Thoracic aorta (tissue), 2 donors: ENCODE results near the gene SPP1. TPM values are rescaled to one million over a fixed set of nuclear protein-coding genes. Genes with fewer than 3 reads are reported as not detected.

ENCODE experiments used
- ATAC-seq: fragments of 150-250 bp; one replicate; pipeline ENCODE4 v1.8.0; 2017; ENCODE audit warnings: low read depth; ENCODE audit not compliant: insufficient number of reproducible peaks, low FRiP score
- DNase-seq: peaks from one replicate; pipeline ENCODE4 v3.0.0-alpha.2; 2020; ENCODE audit warnings: low spot score
- H3K27ac ChIP-seq, 2 donors: fragments of 200-600 bp; sonication (generic); 1 replicate in 1 of 2; 2 replicates in 1 of 2; pipeline ENCODE4 v1.5.1; 2016; ENCODE audit warnings: mild to moderate bottlenecking in 2 of 2, moderate library complexity in 2 of 2
- H3K27me3 ChIP-seq: fragments of 200-600 bp; sonication (generic); replicated peaks from 2 replicates; pipeline ENCODE4 v1.6.0; 2016; ENCODE audit warnings: mild to moderate bottlenecking; ENCODE audit not compliant: insufficient read depth
- H3K36me3 ChIP-seq: fragments of 200-600 bp; sonication (generic); one replicate; pipeline ENCODE4 v1.5.1; 2016
- H3K4me1 ChIP-seq, 2 donors: fragments of 200-600 bp; sonication (generic); 1 replicate in 1 of 2; 2 replicates in 1 of 2; pipeline versions ENCODE4 v1.5.1 to v1.6.0; 2016; ENCODE audit warnings: low read depth in 2 of 2, mild to moderate bottlenecking in 1 of 2; ENCODE audit not compliant: control insufficient read depth in 1 of 2
- H3K4me3 ChIP-seq: fragments of 200-600 bp; sonication (generic); 2 replicates; pipeline ENCODE4 v1.5.1; 2016; ENCODE audit warnings: mild to moderate bottlenecking
- H3K9me3 ChIP-seq: fragments of 200-600 bp; sonication (generic); 2 replicates; pipeline ENCODE4 v1.5.1; 2016
- CTCF ChIP-seq: fragments of 200-600 bp; sonication (generic); IDR thresholded peaks from one replicate; pipeline ENCODE4 v1.5.1; 2019; ENCODE audit warnings: antibody characterized with exemption
- total RNA-seq, 2 donors: library from RNA; depleted of rRNA; stranded (reverse); fragments of >200 nt; gene quantifications; one replicate each; pipeline versions ENCODE4 v1.1.0 to v1.2.3, GENCODE V29; 2016

The SPP1 gene
- total RNA-seq, 2 donors from 2014 or later = 22.1 to 29.2 TPM

GRCh38 chr4:88007304-88008121, 32.0 kb downstream of the SPP1 start, which contains the start of gene PKD2:
Gene PKD2, plus strand, starts transcription at chr4:88007635. Its CDS starts 99 bp downstream, at chr4:88007734.
- no peaks in the 10 kb centered on the region for H3K36me3 ChIP-seq
- no peak for TF ChIP-seq CTCF
- H3K27ac ChIP-seq = peak within 1 kb of the TSS; percentile 98
- no peaks in the 10 kb centered on the region for H3K9me3 ChIP-seq
- H3K4me3 ChIP-seq = peak within 1 kb of the TSS; percentile 89
- DNase-seq (peak; percentile 50), ATAC-seq (peak; percentile 78)
- peaks cover 11 to 65% of the 10 kb centered on the region in 2 donors for H3K4me1 ChIP-seq
- H3K27me3 ChIP-seq = no peaks in the 10 kb centered on the region

- DNase-seq = no peak
- ATAC-seq = no peak
- peaks cover 14 to 65% of the 10 kb centered on the region in 2 donors for H3K4me1 ChIP-seq
Observed at GRCh38 chr4:88008122-88008742, 32.7 kb downstream of the SPP1 start.

GRCh38 chr4:88008743-88009171, 33.2 kb downstream of the SPP1 start:
- no peak for ATAC-seq
- H3K27me3 ChIP-seq = no peaks in the 10 kb centered on the region
- peak overlapping the region; percentile 89 for H3K4me3 ChIP-seq
- H3K9me3 ChIP-seq = no peaks in the 10 kb centered on the region
- TF ChIP-seq CTCF = no peak
- no peak for DNase-seq
- H3K4me1 ChIP-seq = peaks cover 14 to 66% of the 10 kb centered on the region in 2 donors
- no peaks in the 10 kb centered on the region for H3K36me3 ChIP-seq
- H3K27ac ChIP-seq = peak overlapping the region; percentile 98

More at GRCh38 chr4:88008122-88008742, 32.7 kb downstream of the SPP1 start:
- Histone ChIP-seq H3K27me3 (no peaks in the 10 kb centered on the region), H3K36me3 (no peaks in the 10 kb centered on the region), H3K27ac (peak overlapping the region; percentile 98), H3K9me3 (no peaks in the 10 kb centered on the region), H3K4me3 (peak overlapping the region; percentile 89)
- TF ChIP-seq CTCF = no peak

- ATAC-seq = no peak
- peak overlapping the region; percentile 98 for H3K27ac ChIP-seq
- no peak for DNase-seq
- TF ChIP-seq CTCF = no peak
- H3K9me3 ChIP-seq = no peaks in the 10 kb centered on the region
- no peaks in the 10 kb centered on the region for H3K36me3 ChIP-seq
- peaks cover 17 to 66% of the 10 kb centered on the region in 2 donors for H3K4me1 ChIP-seq
- no peaks in the 10 kb centered on the region for H3K27me3 ChIP-seq
- H3K4me3 ChIP-seq = peak overlapping the region; percentile 89
Observed at GRCh38 chr4:88009871-88010270, 34.4 kb downstream of the SPP1 start.

- Histone ChIP-seq H3K27me3 (no peaks in the 10 kb centered on the region), H3K4me3 (peak overlapping the region; percentile 89), H3K27ac (peak overlapping the region; percentile 98), H3K4me1 (peaks cover 25 to 66% of the 10 kb centered on the region in 2 donors), H3K36me3 (no peaks in the 10 kb centered on the region), H3K9me3 (no peaks in the 10 kb centered on the region)
- no peak for TF ChIP-seq CTCF
- ATAC-seq = no peak
- no peak for DNase-seq
Observed at GRCh38 chr4:88010966-88011365, 35.5 kb downstream of the SPP1 start.
